Loucy (cell line): Measurements from ENCODE around the gene CYP1A1.

Source experiments
- H2AFZ ChIP-seq: fragments of 200-600 bp; sonication (generic); 2 replicates; pipeline ENCODE4 v1.6.0; 2016; ENCODE audit warnings: antibody characterized with exemption, mild to moderate bottlenecking, low read length, moderate library complexity
- H3F3A ChIP-seq: fragments of 200-600 bp; 2 replicates; pipeline ENCODE4 v1.6.0; 2016; ENCODE audit warnings: antibody characterized with exemption, low read depth, mild to moderate bottlenecking
- H3K27me3 ChIP-seq: fragments of 200-600 bp; sonication (generic); 2 replicates; pipeline ENCODE4 v1.6.1; 2014; ENCODE audit warnings: low read length, mild to moderate bottlenecking; ENCODE audit not compliant: insufficient read depth, poor library complexity, severe bottlenecking
- H3K36me3 ChIP-seq: fragments of 200-600 bp; sonication (generic); 2 replicates; pipeline ENCODE4 v1.6.1; 2016; ENCODE audit warnings: low read length; ENCODE audit not compliant: insufficient read depth
- H3K4me1 ChIP-seq: fragments of 200-600 bp; sonication (generic); 2 replicates; pipeline ENCODE4 v1.5.1; 2014; ENCODE audit warnings: low read length, mild to moderate bottlenecking; ENCODE audit not compliant: insufficient read depth, poor library complexity, severe bottlenecking
- H3K4me2 ChIP-seq: fragments of 200-600 bp; sonication (generic); 2 replicates; pipeline ENCODE4 v1.6.0; 2014; ENCODE audit warnings: antibody characterized with exemption, low read length, low read depth, mild to moderate bottlenecking; ENCODE audit not compliant: poor library complexity, severe bottlenecking
- H3K4me3 ChIP-seq: fragments of 200-600 bp; sonication (generic); 2 replicates; pipeline ENCODE4 v1.5.1; 2014; ENCODE audit warnings: low read length, mild to moderate bottlenecking, mixed read lengths; ENCODE audit not compliant: poor library complexity, severe bottlenecking
- H3K79me2 ChIP-seq: fragments of 200-600 bp; sonication (generic); 2 replicates; pipeline ENCODE4 v1.6.1; 2014; ENCODE audit warnings: low read length; ENCODE audit not compliant: insufficient read depth
- H3K9ac ChIP-seq: fragments of 200-600 bp; sonication (generic); 2 replicates; pipeline ENCODE4 v1.6.0; 2014; ENCODE audit warnings: mild to moderate bottlenecking, low read depth, low read length, moderate library complexity; ENCODE audit not compliant: poor library complexity, severe bottlenecking
- H3K9me2 ChIP-seq: fragments of 200-600 bp; sonication (generic); replicated peaks from 2 replicates; pipeline ENCODE4 v1.6.1; 2016; ENCODE audit warnings: low read depth, low read length, mixed read lengths
- H3K9me3 ChIP-seq: fragments of 200-600 bp; sonication (generic); 2 replicates; pipeline ENCODE4 v1.6.1; 2014; ENCODE audit warnings: mild to moderate bottlenecking, antibody characterized with exemption, low read length, low read depth; ENCODE audit not compliant: insufficient read depth
- H4K20me1 ChIP-seq: fragments of 200-600 bp; sonication (generic); 2 replicates; pipeline ENCODE4 v1.6.0; 2014; ENCODE audit warnings: antibody characterized with exemption, low read length, mild to moderate bottlenecking; ENCODE audit not compliant: insufficient read depth, poor library complexity, severe bottlenecking
- CTCF ChIP-seq: fragments of 200-600 bp; sonication (generic); conservative IDR thresholded peaks from 2 replicates; pipeline ENCODE4 v1.5.1; 2014; ENCODE audit warnings: mild to moderate bottlenecking, antibody characterized with exemption, low read length
- EZH2phosphoT487 ChIP-seq: fragments of 200-600 bp; IDR thresholded peaks from 2 replicates; pipeline ENCODE4 v1.6.1; 2018; ENCODE audit warnings: antibody characterized with exemption, mild to moderate bottlenecking, moderate library complexity, borderline replicate concordance

Gene CYP1A1

GRCh38 chr15:74770211-74770903, 45.0 kb upstream of the CYP1A1 start:
- no peaks in the 10 kb centered on the region for H3K9me2 ChIP-seq
- H3K36me3 ChIP-seq = no peaks in the 10 kb centered on the region
- H3K27me3 ChIP-seq = no peaks in the 10 kb centered on the region
- no peak overlapping the region for H3K9ac ChIP-seq
- H3K4me2 ChIP-seq = no peak overlapping the region
- H3K79me2 ChIP-seq = no peaks in the 10 kb centered on the region
- no peak overlapping the region for H3K4me3 ChIP-seq
- H2AFZ ChIP-seq = no peak overlapping the region
- no peak for TF ChIP-seq CTCF
- no peak for TF ChIP-seq EZH2phosphoT487
- H3F3A ChIP-seq = no peaks in the 10 kb centered on the region
- peaks cover 6% of the 10 kb centered on the region for H3K4me1 ChIP-seq
- no peaks in the 10 kb centered on the region for H3K9me3 ChIP-seq
- no peaks in the 10 kb centered on the region for H4K20me1 ChIP-seq

- H3K36me3 ChIP-seq = no peaks in the 10 kb centered on the region
- no peaks in the 10 kb centered on the region for H3K27me3 ChIP-seq
- TF ChIP-seq EZH2phosphoT487 = no peak
- TF ChIP-seq CTCF = no peak
- H3K4me2 ChIP-seq = no peak overlapping the region
- H3K79me2 ChIP-seq = no peaks in the 10 kb centered on the region
- no peak overlapping the region for H3K4me3 ChIP-seq
- H3K9ac ChIP-seq = no peak overlapping the region
- H4K20me1 ChIP-seq = no peaks in the 10 kb centered on the region
- no peaks in the 10 kb centered on the region for H3K9me2 ChIP-seq
- H3F3A ChIP-seq = no peaks in the 10 kb centered on the region
- no peaks in the 10 kb centered on the region for H3K9me3 ChIP-seq
- no peaks in the 10 kb centered on the region for H3K4me1 ChIP-seq
- H2AFZ ChIP-seq = no peak overlapping the region
Measured at GRCh38 chr15:74769463-74770025, 44.2 kb upstream of the CYP1A1 start.

GRCh38 chr15:74768771-74769342, 43.5 kb upstream of the CYP1A1 start:
- Histone ChIP-seq H3F3A (no peaks in the 10 kb centered on the region), H2AFZ (peak overlapping the region; percentile 76; the same call in 1 of the 2 replicates), H3K79me2 (no peaks in the 10 kb centered on the region), H3K9ac (no peak overlapping the region), H3K9me2 (no peaks in the 10 kb centered on the region), H3K4me3 (peak overlapping the region; percentile 48), H3K9me3 (no peaks in the 10 kb centered on the region), H3K4me2 (peak overlapping the region; percentile 60), H4K20me1 (no peaks in the 10 kb centered on the region), H3K27me3 (no peaks in the 10 kb centered on the region), H3K4me1 (no peaks in the 10 kb centered on the region), H3K36me3 (no peaks in the 10 kb centered on the region)
- TF ChIP-seq CTCF = peak; percentile 89
- TF ChIP-seq EZH2phosphoT487 = no peak
